IMR-90 (cell line): ENCODE measurements around the gene ACTRT3. TPM values are rescaled to one million over a fixed set of nuclear protein-coding genes. Genes with fewer than 3 reads are reported as not detected.

Source experiments
- ATAC-seq: fragments of 200-7000 bp; cut with Tn5 transposase; 2 replicates; pipeline ENCODE4 v1.9.1; 2020; ENCODE audit warnings: low read depth, mild to moderate bottlenecking, moderate library complexity
- BruUV-seq: library from RNA; stranded (reverse); fragments of 400-500 nt; replicated peaks from 2 replicates; lab custom pipeline; 2021; lab: Mats Ljungman, UMichigan
- CTCF ChIA-PET: fragments of 300-600 bp; formaldehyde crosslinking; extraction: SDS; loops from one replicate; lab custom pipeline; 2021; ENCODE audit warnings: antibody characterized with exemption; lab: Yijun Ruan, JAX
- POLR2A ChIA-PET: fragments of 300-600 bp; sonication (Branson Sonifier 250); formaldehyde crosslinking; loops from one replicate; lab custom pipeline; 2022; ENCODE audit warnings: antibody characterized with exemption; ENCODE audit not compliant: unreplicated experiment; lab: Charles Lee
- DNase-seq: peaks from one replicate; pipeline ENCODE4 v3.0.0; 2013
- H2AFZ ChIP-seq: replicated peaks from 2 replicates; pipeline ENCODE3; 2013; ENCODE audit warnings: low read length, mild to moderate bottlenecking; ENCODE audit not compliant: poor library complexity
- H2AK5ac ChIP-seq: 2 replicates; pipeline ENCODE4 v1.6.1; 2013; ENCODE audit warnings: low read depth, low read length, inconsistent platforms
- H2AK9ac ChIP-seq: replicated peaks from 2 replicates; pipeline ENCODE3; 2013; ENCODE audit warnings: mild to moderate bottlenecking, low read depth, low read length, moderate library complexity; ENCODE audit not compliant: poor library complexity
- H2BK120ac ChIP-seq: 2 replicates; pipeline ENCODE4 v1.6.1; 2013; ENCODE audit warnings: low read depth, low read length, inconsistent platforms
- H2BK15ac ChIP-seq: 3 replicates; pipeline ENCODE4 v1.6.1; 2013; ENCODE audit warnings: low read depth, low read length, inconsistent platforms
- H2BK20ac ChIP-seq: 2 replicates; pipeline ENCODE4 v1.6.1; 2013; ENCODE audit warnings: low read depth, mild to moderate bottlenecking, inconsistent platforms, low read length, moderate library complexity
- H2BK5ac ChIP-seq: 2 replicates; pipeline ENCODE4 v1.6.1; 2013; ENCODE audit warnings: mild to moderate bottlenecking, low read depth, low read length, inconsistent platforms; ENCODE audit not compliant: poor library complexity, severe bottlenecking
- H3K14ac ChIP-seq: replicated peaks from 2 replicates; pipeline ENCODE4 v1.6.1; 2013; ENCODE audit warnings: low read depth, low read length, inconsistent platforms
- H3K18ac ChIP-seq: 2 replicates; pipeline ENCODE4 v1.6.1; 2013; ENCODE audit warnings: low read depth, low read length, control low read depth
- H3K23ac ChIP-seq: 2 replicates; pipeline ENCODE4 v1.6.1; 2013; ENCODE audit warnings: low read depth, low read length, inconsistent platforms
- H3K27ac ChIP-seq: 2 replicates; pipeline ENCODE4 v1.5.1; 2013; ENCODE audit warnings: mild to moderate bottlenecking, control low read depth, low read length; ENCODE audit not compliant: insufficient read depth
- H3K27me3 ChIP-seq: 2 replicates; pipeline ENCODE4 v1.6.1; 2013; ENCODE audit warnings: low read length; ENCODE audit not compliant: control insufficient read depth, insufficient read depth
- H3K36me3 ChIP-seq: 2 replicates; pipeline ENCODE4 v1.6.1; 2013; ENCODE audit warnings: low read length, mixed read lengths; ENCODE audit not compliant: control insufficient read depth, insufficient read depth
- H3K4ac ChIP-seq: 2 replicates; pipeline ENCODE4 v1.6.1; 2013; ENCODE audit warnings: low read depth, low read length, inconsistent platforms
- H3K4me1 ChIP-seq: 2 replicates; pipeline ENCODE4 v1.6.1; 2013; ENCODE audit warnings: low read length, mixed read lengths; ENCODE audit not compliant: control insufficient read depth, insufficient read depth
- H3K4me2 ChIP-seq: 2 replicates; pipeline ENCODE4 v1.6.1; 2013; ENCODE audit warnings: low read depth, mild to moderate bottlenecking, control low read depth, low read length, moderate library complexity
- H3K4me3 ChIP-seq: 2 replicates; pipeline ENCODE4 v1.5.1; 2013; ENCODE audit warnings: low read depth, mild to moderate bottlenecking, control low read depth, low read length, moderate library complexity; ENCODE audit not compliant: insufficient read depth
- H3K56ac ChIP-seq: 2 replicates; pipeline ENCODE4 v1.6.1; 2013; ENCODE audit warnings: low read length, inconsistent platforms; ENCODE audit not compliant: insufficient read depth; ENCODE audit errors: extremely low read depth
- H3K79me1 ChIP-seq, 2 experiments: 2 replicates each; pipeline ENCODE4 v1.6.1; 2013; ENCODE audit warnings: low read length in 2 of 2, inconsistent platforms in 1 of 2, low read depth in 1 of 2
- H3K9ac ChIP-seq: 2 replicates; pipeline ENCODE4 v1.6.1; 2013; ENCODE audit warnings: low read depth, low read length, control low read depth
- H3K9me1 ChIP-seq: 2 replicates; pipeline ENCODE4 v1.6.1; 2013; ENCODE audit warnings: low read length, inconsistent platforms; ENCODE audit not compliant: insufficient read depth
- H3K9me3 ChIP-seq: 2 replicates; pipeline ENCODE4 v1.6.1; 2013; ENCODE audit warnings: low read length; ENCODE audit not compliant: control insufficient read depth, insufficient read depth
- H4K20me1 ChIP-seq: 2 replicates; pipeline ENCODE4 v1.6.1; 2013; ENCODE audit warnings: low read length, inconsistent platforms; ENCODE audit not compliant: insufficient read depth
- H4K5ac ChIP-seq: 2 replicates; pipeline ENCODE4 v1.6.1; 2013; ENCODE audit warnings: mild to moderate bottlenecking, low read depth, low read length, control low read depth
- H4K8ac ChIP-seq, 2 experiments: 2 replicates each; pipeline ENCODE4 v1.6.1; 2013; ENCODE audit warnings: low read depth in 2 of 2, low read length in 2 of 2, control low read depth in 1 of 2, inconsistent platforms in 1 of 2
- H4K91ac ChIP-seq: 2 replicates; pipeline ENCODE4 v1.6.1; 2013; ENCODE audit warnings: low read depth, low read length, inconsistent platforms; ENCODE audit not compliant: insufficient read depth
- BHLHE40 ChIP-seq: fragments of 150-350 bp; IDR thresholded peaks from 2 replicates; pipeline ENCODE4 v1.6.1; 2016; ENCODE audit warnings: mild to moderate bottlenecking, low read depth, low read length
- CEBPB ChIP-seq: IDR thresholded peaks from 2 replicates; pipeline ENCODE4 v1.6.1; 2012; ENCODE audit warnings: low read depth, low read length, improper control_type of control experiment
- CHD1 ChIP-seq: IDR thresholded peaks from 2 replicates; pipeline ENCODE4 v1.6.1; 2012; ENCODE audit warnings: low read depth, low read length, improper control_type of control experiment
- FOS ChIP-seq: fragments of 150-350 bp; IDR thresholded peaks from 2 replicates; pipeline ENCODE4 v1.6.1; 2016; ENCODE audit warnings: low read depth, low read length
- MAFK ChIP-seq: IDR thresholded peaks from 2 replicates; pipeline ENCODE4 v1.6.1; 2012; ENCODE audit warnings: low read depth, low read length, improper control_type of control experiment
- MAZ ChIP-seq: IDR thresholded peaks from 2 replicates; pipeline ENCODE4 v1.6.1; 2012; ENCODE audit warnings: low read depth, mild to moderate bottlenecking, low read length, improper control_type of control experiment, moderate library complexity, borderline replicate concordance
- MXI1 ChIP-seq: IDR thresholded peaks from 2 replicates; pipeline ENCODE4 v1.6.1; 2012; ENCODE audit warnings: low read depth, mild to moderate bottlenecking, low read length, moderate library complexity, borderline replicate concordance
- NFE2L2 ChIP-seq: fragments of 150-350 bp; IDR thresholded peaks from 2 replicates; pipeline ENCODE4 v1.6.1; 2016; ENCODE audit warnings: low read depth, mild to moderate bottlenecking, low read length
- POLR2A ChIP-seq: IDR thresholded peaks from 2 replicates; pipeline ENCODE4 v1.6.1; 2012; ENCODE audit warnings: mild to moderate bottlenecking, low read depth, low read length
- RAD21 ChIP-seq: IDR thresholded peaks from 2 replicates; pipeline ENCODE4 v1.6.1; 2012; ENCODE audit warnings: low read length, improper control_type of control experiment
- RCOR1 ChIP-seq: IDR thresholded peaks from 2 replicates; pipeline ENCODE4 v1.6.1; 2012; ENCODE audit warnings: mild to moderate bottlenecking, low read length, improper control_type of control experiment; ENCODE audit not compliant: insufficient replicate concordance
- RFX5 ChIP-seq: IDR thresholded peaks from 2 replicates; pipeline ENCODE4 v1.8.0; 2012; ENCODE audit warnings: low read depth, mild to moderate bottlenecking, low read length, moderate library complexity
- WGBS, 2 experiments: methylation state at CpG; one replicate each; pipeline versions ENCODE4 v1.1.5 to v1.1.7; 2013; ENCODE audit warnings: missing lambda C conversion rate in 2 of 2; ENCODE audit not compliant: insufficient read length in 1 of 2; ENCODE audit errors: extremely low coverage in 2 of 2; 5-methylcytosine and 5-hydroxymethylcytosine counted together
- dilution Hi-C: fragments of 300-500 bp; cut with HindIII; formaldehyde crosslinking; loops from one replicate; pipeline ENCODE4 v1.14.3; 2018; ENCODE audit warnings: low sequenced_read_pairs; ENCODE audit not compliant: unreplicated experiment
- in situ Hi-C: fragments of 300-500 bp; cut with MboI; formaldehyde crosslinking; loops from 3 replicates; pipeline ENCODE4 v1.14.3; 2019; ENCODE audit warnings: low sequenced_read_pairs, inconsistent platforms, mixed read lengths
- intact Hi-C: fragments of 100-400 bp; cut with micrococcal nuclease; formaldehyde crosslinking; loops from 2 replicates; pipeline ENCODE4 v1.10.0; 2022
- polyA plus RNA-seq, 3 experiments: library from polyadenylated mRNA; depleted of rRNA; stranded (reverse); fragments of >200 nt; gene quantifications; 2 replicates each; pipeline ENCODE4 v1.2.3, GENCODE V29; 2012; ENCODE audit warnings: low replicate concordance in 1 of 3
- total RNA-seq: library from RNA; depleted of rRNA; stranded (reverse); fragments of >200 nt; gene quantifications from 2 replicates; pipeline ENCODE4 v1.2.3, GENCODE V29; 2012

Gene ACTRT3
- total and polyA plus RNA-seq, 2 of the 4 experiments (the other 2 are of a cell fraction) = 0.97 to 2.5 TPM

- in situ Hi-C loops = no loop called here
- dilution Hi-C loops = no loop called here
- ATAC-seq (no peak), DNase-seq (no peak)
- no peak overlapping the region for H4K8ac ChIP-seq
- H2AK9ac ChIP-seq = no peak overlapping the region
- no peak overlapping the region for H3K4ac ChIP-seq
- no peak overlapping the region for H2AFZ ChIP-seq
- H2AK5ac ChIP-seq = no peak overlapping the region
- no peak overlapping the region for H3K9ac ChIP-seq
- no peaks in the 10 kb centered on the region for H3K9me1 ChIP-seq
- peaks cover 20 to 29% of the 10 kb centered on the region in 2 experiments for H3K79me1 ChIP-seq
- H3K4me2 ChIP-seq = no peak overlapping the region
- H3K27me3 ChIP-seq = no peaks in the 10 kb centered on the region
- no peak overlapping the region for H3K23ac ChIP-seq
- H3K36me3 ChIP-seq = peaks cover 33% of the 10 kb centered on the region
- ChIA-PET POLR2A (no interaction called here), CTCF (no interaction called here)
- no peak overlapping the region for H2BK5ac ChIP-seq
- no peaks in the 10 kb centered on the region for H4K20me1 ChIP-seq
- H3K56ac ChIP-seq = no peak overlapping the region
- H3K4me3 ChIP-seq = no peak overlapping the region
- H3K14ac ChIP-seq = no peak overlapping the region
- BruUV-seq = no TSS peak
- no peak overlapping the region for H4K5ac ChIP-seq
- H4K91ac ChIP-seq = no peak overlapping the region
- H3K9me3 ChIP-seq = no peaks in the 10 kb centered on the region
- no peaks in the 10 kb centered on the region for H3K4me1 ChIP-seq
- H3K18ac ChIP-seq = no peak overlapping the region
- WGBS, 2 experiments = 63% methylated on average over 3 of the region's 4 CpGs; no CpG with 5 or more reads in 1 of the 2 experiments
- TF ChIP-seq CEBPB (no peak), MAZ (no peak), MXI1 (no peak), MAFK (no peak), RAD21 (no peak), RFX5 (no peak), NFE2L2 (no peak), POLR2A (no peak), FOS (no peak), RCOR1 (no peak), CHD1 (no peak), BHLHE40 (no peak)
- H2BK20ac ChIP-seq = no peak overlapping the region
- H3K27ac ChIP-seq = no peak overlapping the region
- intact Hi-C loops = loop anchor here (5.0 to 10.0 kb wide), 2 partner anchors 34 to 207 kb away; partner anchors contain the start of genes LRRC34 and LRRIQ4
- H2BK120ac ChIP-seq = no peak overlapping the region
- no peak overlapping the region for H2BK15ac ChIP-seq
Measured at GRCh38 chr3:169777822-169778221, 8.5 kb upstream of the ACTRT3 start.
